HepG2 (cell line): ENCODE measurements around the gene TXNDC9. TPM values are rescaled to one million over a fixed set of nuclear protein-coding genes. Genes with fewer than 3 reads are reported as not detected.

Experiments used
- ARNT ChIP-seq: fragments of 450-650 bp; IDR thresholded peaks from 2 replicates; pipeline ENCODE4 v1.6.1; 2017
- ATF6 ChIP-seq: sonication (generic); formaldehyde crosslinking; conservative IDR thresholded peaks from 2 replicates; pipeline ENCODE4 v1.4.0; 2020; ENCODE audit warnings: missing genetic modification reagents
- MAFF ChIP-seq: IDR thresholded peaks from 2 replicates; pipeline ENCODE4 v1.6.1; 2011; ENCODE audit warnings: low read depth, low read length, improper control_type of control experiment
- MAX ChIP-seq: IDR thresholded peaks from 2 replicates; pipeline ENCODE4 v1.6.1; 2012; ENCODE audit warnings: inconsistent platforms
- TRIM24 ChIP-seq: sonication (generic); formaldehyde crosslinking; IDR thresholded peaks from 2 replicates; pipeline ENCODE4 v1.8.0; 2022; ENCODE audit warnings: mild to moderate bottlenecking, missing genetic modification reagents
- U2AF2 ChIP-seq: fragments of 200-400 bp; formaldehyde crosslinking; IDR thresholded peaks from 2 replicates; pipeline ENCODE4 v1.6.1; 2017; ENCODE audit warnings: low read depth, mild to moderate bottlenecking, low read length
- ZBTB38 ChIP-seq: sonication (generic); formaldehyde crosslinking; IDR thresholded peaks from 2 replicates; pipeline ENCODE4 v1.5.1; 2020; ENCODE audit warnings: mild to moderate bottlenecking, missing genetic modification reagents
- ZEB1 ChIP-seq: IDR thresholded peaks from 2 replicates; pipeline ENCODE4 v1.6.1; 2012; ENCODE audit warnings: mild to moderate bottlenecking, low read depth, inconsistent platforms; ENCODE audit not compliant: insufficient replicate concordance
- ZNF350 ChIP-seq: sonication (generic); formaldehyde crosslinking; IDR thresholded peaks from 2 replicates; pipeline ENCODE4 v1.4.0; 2020; ENCODE audit warnings: mild to moderate bottlenecking, low read depth, missing genetic modification reagents, borderline replicate concordance
- ZZZ3 ChIP-seq: sonication (generic); formaldehyde crosslinking; IDR thresholded peaks from 2 replicates; pipeline ENCODE4 v1.4.0; 2020; ENCODE audit warnings: missing genetic modification reagents, mild to moderate bottlenecking, borderline replicate concordance
- polyA plus RNA-seq, 8 experiments: library from polyadenylated mRNA; depleted of rRNA in 3 of 8; stranded (reverse) in 7 of 8; unstranded in 1 of 8; fragments of >200 nt; fragmentation: Illumina TruSeq in 4 of 8; extraction: Trizol in 4 of 8; gene quantifications; 2 replicates each; pipeline versions ENCODE4 v1.2.1 to v1.2.3, GENCODE V29; 2011 to 2016; ENCODE audit warnings: low read depth in 4 of 8, missing spikeins in 1 of 8, mixed read lengths in 1 of 8; ENCODE audit not compliant: insufficient read depth in 1 of 8
- total RNA-seq, 5 experiments: library from RNA; depleted of rRNA; stranded (reverse); fragments of >200 nt; fragmentation: Illumina TruSeq; extraction: Trizol; gene quantifications; 2 replicates each; pipeline ENCODE4 v1.2.3, GENCODE V29; 2016; ENCODE audit warnings: low read depth in 1 of 5
- TF ChIP-seq, protein P1 (sequence below): sonication (generic); formaldehyde crosslinking; IDR thresholded peaks from 2 replicates; pipeline ENCODE4 v1.5.1; 2020; ENCODE audit warnings: missing genetic modification reagents, mild to moderate bottlenecking, borderline replicate concordance
- TF ChIP-seq, protein P2 (sequence below): sonication (generic); formaldehyde crosslinking; IDR thresholded peaks from 2 replicates; pipeline ENCODE4 v1.5.0; 2020; ENCODE audit warnings: mild to moderate bottlenecking, missing genetic modification reagents
- TF ChIP-seq, protein P3 (sequence below): sonication (generic); formaldehyde crosslinking; IDR thresholded peaks from 2 replicates; pipeline ENCODE4 v1.9.0; 2021; ENCODE audit warnings: mild to moderate bottlenecking, missing genetic modification reagents
- TF ChIP-seq, protein P4 (sequence below): sonication (generic); formaldehyde crosslinking; IDR thresholded peaks from 2 replicates; pipeline ENCODE4 v1.9.0; 2021; ENCODE audit warnings: missing genetic modification reagents, mild to moderate bottlenecking, borderline replicate concordance

The TXNDC9 gene
- total and polyA plus RNA-seq, 2 of the 13 experiments (the other 11 are each of a cell fraction or from before 2014, with no cell fraction given) = 35.2 to 94.6 TPM

- TF ChIP-seq ATF6 (CRISPR knock-in tag) = no peak
- TF ChIP-seq, protein P1, sequence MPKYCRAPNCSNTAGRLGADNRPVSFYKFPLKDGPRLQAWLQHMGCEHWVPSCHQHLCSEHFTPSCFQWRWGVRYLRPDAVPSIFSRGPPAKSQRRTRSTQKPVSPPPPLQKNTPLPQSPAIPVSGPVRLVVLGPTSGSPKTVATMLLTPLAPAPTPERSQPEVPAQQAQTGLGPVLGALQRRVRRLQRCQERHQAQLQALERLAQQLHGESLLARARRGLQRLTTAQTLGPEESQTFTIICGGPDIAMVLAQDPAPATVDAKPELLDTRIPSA (CRISPR knock-in tag) = no peak; the same call in 1 of the 2 replicates
- no peak for TF ChIP-seq ARNT
- TF ChIP-seq MAFF = peak; percentile 11; the same call in 1 of the 2 replicates
- TF ChIP-seq TRIM24 = no peak
- peak; percentile 93 for TF ChIP-seq ZZZ3 (CRISPR knock-in tag)
- TF ChIP-seq, protein P2, sequence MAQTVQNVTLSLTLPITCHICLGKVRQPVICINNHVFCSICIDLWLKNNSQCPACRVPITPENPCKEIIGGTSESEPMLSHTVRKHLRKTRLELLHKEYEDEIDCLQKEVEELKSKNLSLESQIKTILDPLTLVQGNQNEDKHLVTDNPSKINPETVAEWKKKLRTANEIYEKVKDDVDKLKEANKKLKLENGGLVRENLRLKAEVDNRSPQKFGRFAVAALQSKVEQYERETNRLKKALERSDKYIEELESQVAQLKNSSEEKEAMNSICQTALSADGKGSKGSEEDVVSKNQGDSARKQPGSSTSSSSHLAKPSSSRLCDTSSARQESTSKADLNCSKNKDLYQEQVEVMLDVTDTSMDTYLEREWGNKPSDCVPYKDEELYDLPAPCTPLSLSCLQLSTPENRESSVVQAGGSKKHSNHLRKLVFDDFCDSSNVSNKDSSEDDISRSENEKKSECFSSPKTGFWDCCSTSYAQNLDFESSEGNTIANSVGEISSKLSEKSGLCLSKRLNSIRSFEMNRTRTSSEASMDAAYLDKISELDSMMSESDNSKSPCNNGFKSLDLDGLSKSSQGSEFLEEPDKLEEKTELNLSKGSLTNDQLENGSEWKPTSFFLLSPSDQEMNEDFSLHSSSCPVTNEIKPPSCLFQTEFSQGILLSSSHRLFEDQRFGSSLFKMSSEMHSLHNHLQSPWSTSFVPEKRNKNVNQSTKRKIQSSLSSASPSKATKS (CRISPR knock-in tag) = no peak
- TF ChIP-seq, protein P3, sequence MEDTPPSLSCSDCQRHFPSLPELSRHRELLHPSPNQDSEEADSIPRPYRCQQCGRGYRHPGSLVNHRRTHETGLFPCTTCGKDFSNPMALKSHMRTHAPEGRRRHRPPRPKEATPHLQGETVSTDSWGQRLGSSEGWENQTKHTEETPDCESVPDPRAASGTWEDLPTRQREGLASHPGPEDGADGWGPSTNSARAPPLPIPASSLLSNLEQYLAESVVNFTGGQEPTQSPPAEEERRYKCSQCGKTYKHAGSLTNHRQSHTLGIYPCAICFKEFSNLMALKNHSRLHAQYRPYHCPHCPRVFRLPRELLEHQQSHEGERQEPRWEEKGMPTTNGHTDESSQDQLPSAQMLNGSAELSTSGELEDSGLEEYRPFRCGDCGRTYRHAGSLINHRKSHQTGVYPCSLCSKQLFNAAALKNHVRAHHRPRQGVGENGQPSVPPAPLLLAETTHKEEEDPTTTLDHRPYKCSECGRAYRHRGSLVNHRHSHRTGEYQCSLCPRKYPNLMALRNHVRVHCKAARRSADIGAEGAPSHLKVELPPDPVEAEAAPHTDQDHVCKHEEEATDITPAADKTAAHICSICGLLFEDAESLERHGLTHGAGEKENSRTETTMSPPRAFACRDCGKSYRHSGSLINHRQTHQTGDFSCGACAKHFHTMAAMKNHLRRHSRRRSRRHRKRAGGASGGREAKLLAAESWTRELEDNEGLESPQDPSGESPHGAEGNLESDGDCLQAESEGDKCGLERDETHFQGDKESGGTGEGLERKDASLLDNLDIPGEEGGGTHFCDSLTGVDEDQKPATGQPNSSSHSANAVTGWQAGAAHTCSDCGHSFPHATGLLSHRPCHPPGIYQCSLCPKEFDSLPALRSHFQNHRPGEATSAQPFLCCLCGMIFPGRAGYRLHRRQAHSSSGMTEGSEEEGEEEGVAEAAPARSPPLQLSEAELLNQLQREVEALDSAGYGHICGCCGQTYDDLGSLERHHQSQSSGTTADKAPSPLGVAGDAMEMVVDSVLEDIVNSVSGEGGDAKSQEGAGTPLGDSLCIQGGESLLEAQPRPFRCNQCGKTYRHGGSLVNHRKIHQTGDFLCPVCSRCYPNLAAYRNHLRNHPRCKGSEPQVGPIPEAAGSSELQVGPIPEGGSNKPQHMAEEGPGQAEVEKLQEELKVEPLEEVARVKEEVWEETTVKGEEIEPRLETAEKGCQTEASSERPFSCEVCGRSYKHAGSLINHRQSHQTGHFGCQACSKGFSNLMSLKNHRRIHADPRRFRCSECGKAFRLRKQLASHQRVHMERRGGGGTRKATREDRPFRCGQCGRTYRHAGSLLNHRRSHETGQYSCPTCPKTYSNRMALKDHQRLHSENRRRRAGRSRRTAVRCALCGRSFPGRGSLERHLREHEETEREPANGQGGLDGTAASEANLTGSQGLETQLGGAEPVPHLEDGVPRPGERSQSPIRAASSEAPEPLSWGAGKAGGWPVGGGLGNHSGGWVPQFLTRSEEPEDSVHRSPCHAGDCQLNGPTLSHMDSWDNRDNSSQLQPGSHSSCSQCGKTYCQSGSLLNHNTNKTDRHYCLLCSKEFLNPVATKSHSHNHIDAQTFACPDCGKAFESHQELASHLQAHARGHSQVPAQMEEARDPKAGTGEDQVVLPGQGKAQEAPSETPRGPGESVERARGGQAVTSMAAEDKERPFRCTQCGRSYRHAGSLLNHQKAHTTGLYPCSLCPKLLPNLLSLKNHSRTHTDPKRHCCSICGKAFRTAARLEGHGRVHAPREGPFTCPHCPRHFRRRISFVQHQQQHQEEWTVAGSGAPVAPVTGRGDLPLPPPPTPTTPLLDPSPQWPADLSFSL (CRISPR knock-in tag) = no peak
- TF ChIP-seq, protein P4, sequence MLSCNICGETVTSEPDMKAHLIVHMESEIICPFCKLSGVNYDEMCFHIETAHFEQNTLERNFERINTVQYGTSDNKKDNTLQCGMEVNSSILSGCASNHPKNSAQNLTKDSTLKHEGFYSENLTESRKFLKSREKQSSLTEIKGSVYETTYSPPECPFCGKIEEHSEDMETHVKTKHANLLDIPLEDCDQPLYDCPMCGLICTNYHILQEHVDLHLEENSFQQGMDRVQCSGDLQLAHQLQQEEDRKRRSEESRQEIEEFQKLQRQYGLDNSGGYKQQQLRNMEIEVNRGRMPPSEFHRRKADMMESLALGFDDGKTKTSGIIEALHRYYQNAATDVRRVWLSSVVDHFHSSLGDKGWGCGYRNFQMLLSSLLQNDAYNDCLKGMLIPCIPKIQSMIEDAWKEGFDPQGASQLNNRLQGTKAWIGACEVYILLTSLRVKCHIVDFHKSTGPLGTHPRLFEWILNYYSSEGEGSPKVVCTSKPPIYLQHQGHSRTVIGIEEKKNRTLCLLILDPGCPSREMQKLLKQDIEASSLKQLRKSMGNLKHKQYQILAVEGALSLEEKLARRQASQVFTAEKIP (CRISPR knock-in tag) = no peak
- TF ChIP-seq ZBTB38 (CRISPR knock-in tag) = peak; percentile 94
- TF ChIP-seq U2AF2 = 0 out of 2 replicates have a peak, but pooled peaks have one; percentile 18
- peak; percentile 56 for TF ChIP-seq ZEB1
- peak; percentile 94 for TF ChIP-seq MAX
- TF ChIP-seq ZNF350 (CRISPR knock-in tag) = peak; percentile 99
Observed at GRCh38 chr2:99335911-99336803, at the start of gene TXNDC9 (continued).
